ENCODE measurements around the gene GRIN3A.
A peak's percentile ranks its signal among the peaks of the same experiment; 100 is the strongest.
"Not testable (repeated sequence)": the region's sequence is repeated elsewhere in the genome, so short reads cannot be mapped to it uniquely, and the experiment has no call there.

The GRIN3A gene

GRCh38 chr9:101574731-101575333 is 163.6 kb downstream of the GRIN3A start:
- no peak for DNase-seq

- DNase-seq = no peak
These were observed 166.1 kb downstream of the GRIN3A start for GRCh38 chr9:101572316-101572715.

GRCh38 chr9:101571114-101571513 is 167.3 kb downstream of the GRIN3A start:
- DNase-seq = no peak

GRCh38 chr9:101569741-101570501 is 168.5 kb downstream of the GRIN3A start:
- DNase-seq = no peak

GRCh38 chr9:101567725-101568350 is 170.6 kb downstream of the GRIN3A start:
- no peak for DNase-seq

- DNase-seq = peak in 1 of 2 experiments; percentile 48
These were observed 171.3 kb downstream of the GRIN3A start for GRCh38 chr9:101566904-101567724.

GRCh38 chr9:101564252-101564651 is 174.2 kb downstream of the GRIN3A start:
- DNase-seq = no peak

- DNase-seq = no peak
These were observed 175.5 kb downstream of the GRIN3A start for GRCh38 chr9:101562966-101563365.

- DNase-seq = no peak
These were observed 176.7 kb downstream of the GRIN3A start for GRCh38 chr9:101561740-101562139.

- not testable (repeated sequence) for DNase-seq
These were observed 188.9 kb downstream of the GRIN3A start for GRCh38 chr9:101549472-101550098.

- no peak for DNase-seq
These were observed 195.2 kb downstream of the GRIN3A start for GRCh38 chr9:101543098-101543735.

GRCh38 chr9:101540069-101540468 is 198.4 kb downstream of the GRIN3A start:
- no peak for DNase-seq

GRCh38 chr9:101536938-101537337 is 201.5 kb downstream of the GRIN3A start:
- DNase-seq = no peak

GRCh38 chr9:101536351-101536750 is 202.1 kb downstream of the GRIN3A start:
- DNase-seq = no peak

- peak; percentile 99 for DNase-seq
These were observed 204.9 kb downstream of the GRIN3A start, which contains the start of gene RNF20 for GRCh38 chr9:101533334-101534204. Gene RNF20 (plus strand): TSS chr9:101533853. CDS start chr9:101535424, 1,571 bp downstream.

GRCh38 chr9:101530076-101530711 is 208.3 kb downstream of the GRIN3A start:
- peak; percentile 11 to 75 for DNase-seq

GRCh38 chr9:101528015-101528414 is 210.4 kb downstream of the GRIN3A start:
- DNase-seq = no peak

- no peak for DNase-seq
These were observed 211.4 kb downstream of the GRIN3A start for GRCh38 chr9:101527066-101527465.

- no peak for DNase-seq
These were observed 214.1 kb downstream of the GRIN3A start for GRCh38 chr9:101524371-101524770.

Measured in SW 1271 (cell line).